Activated naive CD4-positive, alpha-beta T cell treated with anti-CD3 and anti-CD28 coated beads, Interleukin-2, amount 10 ng/mL, durations not matched to agents 5 hours and 36 hours (primary cell): ENCODE data around the gene FAM149B1. TPM values are rescaled to one million over a fixed set of nuclear protein-coding genes. Genes with fewer than 3 reads are reported as not detected.

Experiments
- total RNA-seq, 2 experiments: library from RNA; stranded (reverse); gene quantifications; one replicate each; pipeline ENCODE4 v1.2.3, GENCODE V29; 2021

FAM149B1 gene
- 10 to 100 TPM; 16.3 to 18.8 TPM for total RNA-seq

GRCh38 chr10:73167783-73168464 lies at the start of gene FAM149B1, which contains the start of gene ECD:
FAM149B1 (plus strand) TSS chr10:73168119; CDS start chr10:73168340, 221 bp downstream.
ECD (minus strand) TSS chr10:73168008; CDS start chr10:73163937, 4,071 bp downstream.

GRCh38 chr10:73246646-73247508 lies 79.0 kb downstream of the FAM149B1 start, which contains the start of gene DNAJC9:
DNAJC9 (minus strand) TSS chr10:73247255; CDS start chr10:73247189, 66 bp downstream.

GRCh38 chr10:73252445-73253224 lies 84.7 kb downstream of the FAM149B1 start, which contains the start of gene MRPS16:
MRPS16 (minus strand) TSS chr10:73252644; CDS start chr10:73252482, 162 bp downstream.

Other genes starting within 250 kb of the FAM149B1 start
- gene PLA2G12B, start 213.3 kb upstream of the FAM149B1 start, total RNA-seq, result not detected
- gene P4HA1, start 71.3 kb upstream of the FAM149B1 start, total RNA-seq, result 10 to 100 TPM; 44.3 to 46.6 TPM
- gene NUDT13, start 57.7 kb upstream of the FAM149B1 start, total RNA-seq, result 1 to 10 TPM; 1.2 to 1.3 TPM
- 10 to 100 TPM; 27.0 to 30.1 TPM for gene ECD, start 111 bp upstream of the FAM149B1 start, total RNA-seq
- gene DNAJC9, start 79.1 kb downstream of the FAM149B1 start, total RNA-seq, result 10 to 100 TPM; 42.7 to 43.8 TPM
- gene MRPS16, start 84.5 kb downstream of the FAM149B1 start, total RNA-seq, result 10 to 100 TPM; 73.2 to 74.2 TPM
- under 1 TPM; 0.71 to 0.72 TPM for gene CFAP70, start 190.7 kb downstream of the FAM149B1 start, total RNA-seq
- 10 to 100 TPM; 82.9 to 84.8 TPM for gene ANXA7, start 245.9 kb downstream of the FAM149B1 start, total RNA-seq